Endothelial cell of umbilical vein (primary cell): ENCODE data around the gene RASGEF1C. TPM values are rescaled to one million over a fixed set of nuclear protein-coding genes. Genes with fewer than 3 reads are reported as not detected.

Experiments
- BruUV-seq: library from RNA; stranded (reverse); fragments of 400-500 nt; replicated peaks from 2 replicates; lab custom pipeline; 2021; lab: Mats Ljungman, UMichigan
- CTCF ChIA-PET: fragments of 300-600, 350-600 bp; sonication (Branson Sonifier 250); formaldehyde crosslinking; loops from one replicate; lab custom pipeline; 2021; ENCODE audit warnings: antibody characterized with exemption, inconsistent platforms; lab: Charles Lee
- POLR2A ChIA-PET: fragments of 300-600, 350-600 bp; sonication (Branson Sonifier 250); formaldehyde crosslinking; loops from one replicate; lab custom pipeline; 2021; ENCODE audit warnings: antibody characterized with exemption, inconsistent platforms; lab: Charles Lee
- DNase-seq: peaks from one replicate; pipeline ENCODE4 v3.0.0-alpha.2; 2011; ENCODE audit warnings: low read depth, low spot score
- FAIRE-seq: peaks from 2 replicates; lab custom pipeline; 2011; peaks lifted over from hg19 to GRCh38; lab: Jason Lieb, UNC
- H2AFZ ChIP-seq: 2 replicates; pipeline ENCODE4 v1.6.0; 2012; ENCODE audit warnings: low read depth, low read length, control low read depth, inconsistent platforms
- H3K27ac ChIP-seq: 2 replicates; pipeline ENCODE4 v1.5.1; 2011; ENCODE audit warnings: low read depth, mild to moderate bottlenecking, control low read depth, low read length, moderate library complexity; ENCODE audit not compliant: insufficient read depth
- H3K27me3 ChIP-seq, 2 experiments: 2 replicates each; pipeline versions ENCODE4 v1.6.0 to v1.6.1; 2011; ENCODE audit warnings: low read length in 2 of 2, mixed read lengths in 1 of 2; ENCODE audit not compliant: control insufficient read depth in 2 of 2, insufficient read depth in 2 of 2
- H3K36me3 ChIP-seq, 2 experiments: 2 replicates in 1 of 2; 3 replicates in 1 of 2; pipeline ENCODE4 v1.5.1; 2011; ENCODE audit warnings: low read length in 2 of 2, mild to moderate bottlenecking in 1 of 2, moderate library complexity in 1 of 2; ENCODE audit not compliant: control insufficient read depth in 2 of 2, insufficient read depth in 2 of 2; ENCODE audit errors: extremely low read depth in 1 of 2
- H3K4me1 ChIP-seq: 3 replicates; pipeline ENCODE4 v1.5.1; 2011; ENCODE audit warnings: mild to moderate bottlenecking, low read length; ENCODE audit not compliant: control insufficient read depth, insufficient read depth; ENCODE audit errors: extremely low read depth
- H3K4me2 ChIP-seq: 2 replicates; pipeline ENCODE4 v1.6.1; 2011; ENCODE audit warnings: low read length, control low read depth, mixed read lengths; ENCODE audit not compliant: insufficient read depth
- H3K4me3 ChIP-seq, 3 experiments: fragments of 200-600 bp in 1 of 3; sonication (generic), shearing (Covaris generic) in 1 of 3; replicated peaks in 1 of 3; 2 replicates each; pipeline ENCODE4 v1.5.1; 2011 to 2016; ENCODE audit warnings: control low read depth in 3 of 3, low read length in 3 of 3, mild to moderate bottlenecking in 2 of 3, inconsistent platforms in 1 of 3, low read depth in 1 of 3, moderate library complexity in 1 of 3; ENCODE audit not compliant: insufficient read depth in 1 of 3
- H3K79me2 ChIP-seq: 2 replicates; pipeline ENCODE4 v1.6.0; 2012; ENCODE audit warnings: low read length, inconsistent platforms; ENCODE audit not compliant: control insufficient read depth, insufficient read depth
- H3K9ac ChIP-seq: replicated peaks from 2 replicates; pipeline ENCODE3; 2011; ENCODE audit warnings: low read length, control low read depth; ENCODE audit not compliant: insufficient read depth; ENCODE audit errors: extremely low read depth
- H3K9me1 ChIP-seq: replicated peaks from 3 replicates; pipeline ENCODE4 v1.6.0; 2011; ENCODE audit warnings: mild to moderate bottlenecking, low read length; ENCODE audit not compliant: control insufficient read depth, insufficient read depth; ENCODE audit errors: extremely low read depth
- H3K9me3 ChIP-seq: replicated peaks from 2 replicates; pipeline ENCODE4 v1.5.1; 2012; ENCODE audit warnings: low read length, inconsistent platforms; ENCODE audit not compliant: control insufficient read depth, insufficient read depth
- H4K20me1 ChIP-seq: replicated peaks from 2 replicates; pipeline ENCODE3; 2011; ENCODE audit warnings: mild to moderate bottlenecking, low read length; ENCODE audit not compliant: control insufficient read depth, insufficient read depth; ENCODE audit errors: extremely low read depth
- EZH2 ChIP-seq: IDR thresholded peaks from 2 replicates; pipeline ENCODE4 v1.6.1; 2012; ENCODE audit warnings: borderline replicate concordance, low read depth, mild to moderate bottlenecking, moderate library complexity, low read length, inconsistent platforms; ENCODE audit not compliant: severe bottlenecking
- FOS ChIP-seq: IDR thresholded peaks from 2 replicates; pipeline ENCODE4 v1.6.1; 2011; ENCODE audit warnings: mild to moderate bottlenecking, low read length, moderate library complexity, borderline replicate concordance; ENCODE audit not compliant: insufficient read depth
- GATA2 ChIP-seq: IDR thresholded peaks from 2 replicates; pipeline ENCODE4 v1.7.0; 2011; ENCODE audit warnings: low read depth, mild to moderate bottlenecking, moderate library complexity, mixed read lengths, low read length; ENCODE audit not compliant: insufficient read length, insufficient read depth
- JUN ChIP-seq: IDR thresholded peaks from 2 replicates; pipeline ENCODE4 v1.6.1; 2011; ENCODE audit warnings: borderline replicate concordance, low read depth; ENCODE audit not compliant: insufficient read length, insufficient read depth
- MYC ChIP-seq: IDR thresholded peaks from one replicate; pipeline ENCODE4 v1.6.1; 2011; ENCODE audit warnings: mild to moderate bottlenecking, low read depth, low read length
- POLR2A ChIP-seq: IDR thresholded peaks from 2 replicates; pipeline ENCODE4 v1.6.1; 2012; ENCODE audit warnings: low read depth, mild to moderate bottlenecking, control low read depth, low read length
- POLR2AphosphoS5 ChIP-seq: IDR thresholded peaks from 2 replicates; pipeline ENCODE4 v1.6.1; 2012; ENCODE audit warnings: low read depth, mild to moderate bottlenecking, control low read depth, low read length, moderate library complexity; ENCODE audit not compliant: insufficient read depth
- dilution Hi-C: fragments of 300-500 bp; cut with MboI; formaldehyde crosslinking; loops from one replicate; pipeline ENCODE4 v1.15.0; 2019; ENCODE audit warnings: low sequenced_read_pairs; ENCODE audit not compliant: extremely low pct_ligation_motif_present
- intact Hi-C: fragments of 100-400 bp; cut with micrococcal nuclease; formaldehyde crosslinking; loops from one replicate; pipeline ENCODE4 v1.10.0; 2022
- polyA plus RNA-seq, 4 experiments: library from polyadenylated mRNA; depleted of rRNA in 3 of 4; stranded (reverse) in 3 of 4; unstranded in 1 of 4; fragments of >200 nt; gene quantifications; 2 replicates each; pipeline versions ENCODE4 v1.2.1 to v1.2.3, GENCODE V29; 2011 to 2012; ENCODE audit warnings: missing spikeins in 1 of 4
- total RNA-seq: library from RNA; stranded (reverse); gene quantifications from 2 replicates; pipeline ENCODE4 v1.2.3, GENCODE V29; 2021
- TF ChIP-seq, protein P1 (sequence below): IDR thresholded peaks from 2 replicates; pipeline ENCODE4 v1.6.1; 2011; ENCODE audit not compliant: insufficient read depth, insufficient read length

The RASGEF1C gene
- total and polyA plus RNA-seq, 2 donors (not counting 3 experiments of a cell fraction or from before 2014, with no cell fraction given) = not detected

DNA sequence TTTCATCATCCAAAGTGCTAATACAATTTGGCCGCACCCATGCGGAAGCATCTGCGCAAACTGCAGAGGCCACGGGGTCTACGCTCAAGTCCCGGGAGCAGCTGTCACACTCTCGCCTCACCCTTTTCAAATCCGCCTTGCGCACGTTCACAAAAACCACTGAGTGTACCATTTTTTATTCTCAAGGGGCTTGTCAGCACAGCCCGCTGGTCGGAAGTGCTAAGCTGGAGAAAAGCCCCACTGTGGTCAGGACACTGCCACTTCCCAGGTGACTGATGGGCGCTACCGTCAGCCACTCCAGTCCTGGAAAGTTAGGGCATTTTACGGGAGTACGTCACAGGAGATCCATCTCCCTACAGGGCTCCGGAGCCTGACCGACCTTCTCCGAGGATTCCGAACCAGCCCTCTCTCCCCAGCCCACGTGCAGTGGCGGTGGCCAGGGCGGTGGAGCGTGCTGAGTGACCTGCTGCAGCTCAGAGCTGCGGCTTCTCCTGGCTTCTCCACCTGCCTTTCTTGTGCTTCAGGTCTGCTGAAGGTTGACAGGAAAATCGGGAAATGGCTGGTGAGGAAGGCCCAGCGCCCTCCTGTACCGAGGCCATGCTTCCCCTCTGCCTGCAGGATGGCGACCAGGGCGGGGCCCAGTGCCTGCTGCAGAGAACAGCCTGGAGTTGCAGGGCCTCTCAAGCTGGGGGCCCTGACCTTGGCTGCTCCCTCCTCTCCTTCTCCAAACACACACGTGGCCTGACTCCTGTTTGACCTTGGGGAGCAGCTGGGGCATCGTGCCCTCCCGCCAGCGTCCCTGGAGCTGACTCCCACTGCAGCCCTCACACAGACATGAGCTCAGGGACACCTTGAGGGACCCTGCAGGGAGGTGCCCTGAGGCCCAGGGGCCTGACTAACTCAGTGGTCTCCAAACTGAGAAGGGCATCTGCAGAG lies 14.3 kb downstream of the RASGEF1C start:
- Histone ChIP-seq H3K79me2 (no peaks in the 10 kb centered on the region), H3K4me1 (no peaks in the 10 kb centered on the region), H4K20me1 (no peaks in the 10 kb centered on the region), H3K4me2 (no peak overlapping the region), H3K9me3 (no peaks in the 10 kb centered on the region), H3K36me3 (no peaks in the 10 kb centered on the region), H3K27me3 (no peaks in the 10 kb centered on the region), H3K9ac (no peak overlapping the region), H3K27ac (no peak overlapping the region), H2AFZ (no peak overlapping the region), H3K9me1 (no peaks in the 10 kb centered on the region), H3K4me3 (no peak overlapping the region)
- BruUV-seq = no TSS peak
- dilution Hi-C loops = no loop called here
- CTCF ChIA-PET = no interaction called here
- POLR2A ChIA-PET = no interaction called here
- no peak for FAIRE-seq
- TF ChIP-seq POLR2A (no peak), GATA2 (no peak), POLR2AphosphoS5 (no peak), JUN (no peak)
- TF ChIP-seq, protein P1, sequence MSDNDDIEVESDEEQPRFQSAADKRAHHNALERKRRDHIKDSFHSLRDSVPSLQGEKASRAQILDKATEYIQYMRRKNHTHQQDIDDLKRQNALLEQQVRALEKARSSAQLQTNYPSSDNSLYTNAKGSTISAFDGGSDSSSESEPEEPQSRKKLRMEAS = no peak
- intact Hi-C loops = no loop called here
- DNase-seq = no peak

DNA sequence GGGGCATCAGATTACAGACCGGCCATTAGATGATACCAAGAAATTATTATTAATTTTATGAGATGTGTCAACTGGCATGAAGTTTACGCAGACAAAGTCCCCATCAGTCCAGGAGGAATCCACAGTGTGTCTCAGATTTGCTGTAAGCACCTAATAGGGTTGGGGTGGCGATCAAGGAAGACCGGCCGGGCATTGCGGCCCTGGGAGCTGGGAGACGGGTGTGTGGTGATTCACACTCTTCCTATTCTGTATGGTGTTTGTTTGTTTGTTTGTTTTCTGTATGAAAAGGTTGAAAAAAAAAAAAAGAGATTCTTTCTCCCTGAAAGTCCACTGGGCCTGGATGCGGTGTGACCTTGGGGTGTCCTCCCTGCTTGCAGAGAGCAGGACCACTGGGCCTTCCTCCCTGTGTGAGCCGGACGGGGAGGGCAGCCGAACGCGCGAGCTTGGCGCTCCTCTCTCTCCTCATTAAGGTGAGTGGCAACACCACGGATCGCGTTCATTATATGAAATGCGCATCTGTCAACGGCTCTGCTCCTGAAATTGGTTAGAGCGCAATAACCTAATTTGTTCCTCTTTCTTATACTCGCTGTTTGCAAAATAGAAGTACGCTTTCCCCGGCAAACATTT lies 15.1 kb downstream of the RASGEF1C start:
- DNase-seq = no peak
- H3K9me1 ChIP-seq = no peaks in the 10 kb centered on the region
- ChIA-PET CTCF (no interaction called here), POLR2A (no interaction called here)
- no peaks in the 10 kb centered on the region for H3K79me2 ChIP-seq
- H3K27me3 ChIP-seq = no peaks in the 10 kb centered on the region
- H4K20me1 ChIP-seq = no peaks in the 10 kb centered on the region
- no peak overlapping the region for H2AFZ ChIP-seq
- no peak overlapping the region for H3K4me3 ChIP-seq
- H3K9me3 ChIP-seq = no peaks in the 10 kb centered on the region
- TF ChIP-seq, protein P1 = no peak
- TF ChIP-seq EZH2 (no peak), JUN (no peak), POLR2A (no peak), FOS (no peak), MYC (no peak)
- intact Hi-C loops (no loop called here), dilution Hi-C loops (no loop called here)
- no peaks in the 10 kb centered on the region for H3K4me1 ChIP-seq
- H3K4me2 ChIP-seq = no peak overlapping the region
- H3K27ac ChIP-seq = no peak overlapping the region
- BruUV-seq = no TSS peak
- H3K9ac ChIP-seq = no peak overlapping the region
- no peak for FAIRE-seq
- H3K36me3 ChIP-seq = no peaks in the 10 kb centered on the region
